Tibial nerve (tissue), 4 donors: ENCODE results near the gene TCAIM. TPM values are rescaled to one million over a fixed set of nuclear protein-coding genes. Genes with fewer than 3 reads are reported as not detected.

Experiments
- DNase-seq, 2 donors: peaks; one replicate each; pipeline ENCODE4 v3.0.0-alpha.2; 2019; ENCODE audit warnings: low spot score in 2 of 2
- H3K27ac ChIP-seq, 4 donors: fragments of 200-600 bp; sonication (generic) in 3 of 4; one replicate each; pipeline ENCODE4 v1.5.1; 2017 to 2019; ENCODE audit warnings: mild to moderate bottlenecking in 1 of 4
- H3K27me3 ChIP-seq, 2 donors: fragments of 200-600 bp; sonication (generic) in 1 of 2; one replicate each; pipeline versions ENCODE4 v1.5.1 to v1.6.0; 2017 to 2019
- H3K36me3 ChIP-seq, 3 donors: fragments of 200-600 bp; sonication (generic); one replicate each; pipeline ENCODE4 v1.5.1; 2018 to 2019
- H3K4me1 ChIP-seq, 4 donors: fragments of 200-600 bp; sonication (generic) in 3 of 4; one replicate each; pipeline ENCODE4 v1.5.1; 2017 to 2019
- H3K4me3 ChIP-seq, 4 donors: fragments of 200-600 bp; sonication (generic) in 3 of 4; one replicate each; pipeline ENCODE4 v1.5.1; 2017 to 2019; ENCODE audit warnings: mild to moderate bottlenecking in 1 of 4, moderate library complexity in 1 of 4
- H3K9me3 ChIP-seq, 4 donors: fragments of 200-600 bp; sonication (generic) in 3 of 4; one replicate each; pipeline ENCODE4 v1.5.1; 2017 to 2019
- CTCF ChIP-seq, 5 experiments: fragments of 200-600 bp in 3 of 5; fragments of 450-650 bp in 2 of 5; sonication (generic) in 3 of 5; IDR thresholded peaks; one replicate each; pipeline ENCODE4 v1.5.1; 2016 to 2019; ENCODE audit warnings: antibody characterized with exemption in 5 of 5, mild to moderate bottlenecking in 3 of 5, moderate library complexity in 2 of 5
- EP300 ChIP-seq, 2 donors: sonication (generic); formaldehyde crosslinking; IDR thresholded peaks; one replicate each; pipeline ENCODE4 v1.6.1; 2017; ENCODE audit warnings: antibody characterized with exemption in 2 of 2, mild to moderate bottlenecking in 1 of 2
- POLR2A ChIP-seq, 2 donors: fragments of 450-650 bp; IDR thresholded peaks; one replicate each; pipeline ENCODE4 v1.6.1; 2017; ENCODE audit warnings: antibody characterized with exemption in 2 of 2, mild to moderate bottlenecking in 2 of 2, moderate library complexity in 2 of 2
- WGBS, 2 donors: methylation state at CpG; one replicate each; pipeline ENCODE4 v1.1.5; 2018; 5-methylcytosine and 5-hydroxymethylcytosine counted together
- total RNA-seq, 4 donors: library from RNA; depleted of rRNA; stranded (reverse); fragments of >200 nt; gene quantifications; one replicate each; pipeline ENCODE4 v1.1.0, GENCODE V29; 2016

TCAIM gene
- total RNA-seq, 4 donors from 2014 or later: 24.1 to 41.3 (median 28.0) TPM

GRCh38 chr3:44334326-44334725 is 4.2 kb upstream of the TCAIM start:
- TF ChIP-seq CTCF (IDR thresholded peaks at IDR 0.05): no peak
- TF ChIP-seq EP300 (IDR thresholded peaks at IDR 0.05): no peak
- TF ChIP-seq POLR2A (IDR thresholded peaks at IDR 0.05): no peak
- H3K27ac ChIP-seq: no peak overlapping the region
- peaks cover 0 to 6% (median 3%) of the 10 kb centered on the region in 4 donors for H3K4me1 ChIP-seq
- 74 to 83% methylated on average over 2 of the region's 2 CpGs for WGBS, 2 donors
- no peaks in the 10 kb centered on the region for H3K36me3 ChIP-seq
- DNase-seq: no peak
- H3K27me3 ChIP-seq: no peaks in the 10 kb centered on the region
- no peaks in the 10 kb centered on the region for H3K9me3 ChIP-seq
- no peak overlapping the region for H3K4me3 ChIP-seq

GRCh38 chr3:44337248-44337785 is 1.2 kb upstream of the TCAIM start:
- DNase-seq: no peak
- 64 to 67% methylated on average over 5 of the region's 5 CpGs for WGBS, 2 donors
- peaks cover 0 to 28% (median 10%) of the 10 kb centered on the region in 4 donors for H3K4me1 ChIP-seq
- no peaks in the 10 kb centered on the region for H3K9me3 ChIP-seq
- TF ChIP-seq EP300 (IDR thresholded peaks at IDR 0.05) (no peak), CTCF (IDR thresholded peaks at IDR 0.05) (no peak), POLR2A (IDR thresholded peaks at IDR 0.05) (no peak)
- H3K36me3 ChIP-seq: no peaks in the 10 kb centered on the region
- peak overlapping the region; percentile 93 to 98 (median 95) for H3K27ac ChIP-seq
- H3K27me3 ChIP-seq: no peaks in the 10 kb centered on the region
- H3K4me3 ChIP-seq: peak overlapping the region; percentile 45 to 73 (median 65)

- WGBS, 2 donors: 0 to 1% methylated on average over 15 of the region's 15 CpGs
- no peak for DNase-seq
- H3K27ac ChIP-seq: peak overlapping the region; percentile 93 to 98 (median 95)
- no peaks in the 10 kb centered on the region for H3K27me3 ChIP-seq
- peaks cover 0 to 28% (median 10%) of the 10 kb centered on the region in 4 donors for H3K4me1 ChIP-seq
- TF ChIP-seq CTCF (IDR thresholded peaks at IDR 0.05): peak in 1 of 5 experiments; percentile 19
- TF ChIP-seq POLR2A (IDR thresholded peaks at IDR 0.05): no peak
- no peak for TF ChIP-seq EP300 (IDR thresholded peaks at IDR 0.05)
- H3K36me3 ChIP-seq: no peaks in the 10 kb centered on the region
- H3K9me3 ChIP-seq: no peaks in the 10 kb centered on the region
- peak overlapping the region; percentile 45 to 73 (median 65) for H3K4me3 ChIP-seq
These were observed 212 bp downstream of the TCAIM start for GRCh38 chr3:44338828-44339127.

GRCh38 chr3:44339181-44340057 is 853 bp downstream of the TCAIM start:
- Histone ChIP-seq H3K4me3 (peak overlapping the region; percentile 45 to 73 (median 65)), H3K27me3 (no peaks in the 10 kb centered on the region), H3K36me3 (no peaks in the 10 kb centered on the region), H3K9me3 (no peaks in the 10 kb centered on the region), H3K4me1 (peaks cover 0 to 28% (median 10%) of the 10 kb centered on the region in 4 donors), H3K27ac (peak overlapping the region; percentile 93 to 98 (median 95))
- DNase-seq: no peak
- TF ChIP-seq CTCF (IDR thresholded peaks at IDR 0.05) (no peak), POLR2A (IDR thresholded peaks at IDR 0.05) (no peak), EP300 (IDR thresholded peaks at IDR 0.05) (no peak)
- WGBS, 2 donors: 33% methylated on average over 11 of the region's 11 CpGs

- Histone ChIP-seq H3K4me3 (peak overlapping the region in 1 of 4 donors; percentile 66), H3K27me3 (no peaks in the 10 kb centered on the region), H3K9me3 (no peaks in the 10 kb centered on the region), H3K4me1 (peaks cover 0 to 28% (median 10%) of the 10 kb centered on the region in 4 donors), H3K36me3 (no peaks in the 10 kb centered on the region), H3K27ac (peak overlapping the region in 2 of 4 donors; percentile 94 to 98)
- 84 to 88% methylated on average over 3 of the region's 3 CpGs for WGBS, 2 donors
- TF ChIP-seq POLR2A (IDR thresholded peaks at IDR 0.05) (no peak), CTCF (IDR thresholded peaks at IDR 0.05) (no peak), EP300 (IDR thresholded peaks at IDR 0.05) (no peak)
- DNase-seq: no peak
These were observed 1.5 kb downstream of the TCAIM start for GRCh38 chr3:44340058-44340395.
